Measurements from ENCODE around the gene PHRF1. TPM values are rescaled to one million over a fixed set of nuclear protein-coding genes. Genes with fewer than 3 reads are reported as not detected.

The PHRF1 gene
- total RNA-seq, 1 donor from 2014 or later, result 21.1 TPM

DNA sequence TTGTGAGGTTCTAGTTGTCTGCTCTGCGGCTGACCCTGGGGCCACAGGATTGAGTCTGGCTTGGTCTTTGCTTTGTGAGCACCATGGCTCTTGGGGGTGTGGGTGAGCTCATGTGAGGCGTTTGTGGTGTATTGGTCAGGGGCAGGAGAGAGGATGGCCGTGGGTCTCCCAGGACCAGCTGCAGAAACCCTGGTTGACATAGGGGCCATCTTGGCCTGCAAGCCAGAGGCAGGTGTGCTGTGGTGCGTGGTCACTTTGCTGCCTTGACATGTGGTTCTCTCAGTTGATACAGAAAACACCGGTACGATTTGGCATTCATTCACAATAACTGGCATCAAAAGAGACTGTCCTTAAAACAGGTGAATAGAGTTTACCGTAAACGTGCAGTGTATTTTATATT, 11.3 kb downstream of the PHRF1 start:
- Histone ChIP-seq H3K27me3 (ENCODE audit: control insufficient read depth, insufficient read depth, low read length) (no peaks in the 10 kb centered on the region), H3K36me3 (ENCODE audit: control insufficient read depth, insufficient read depth, low read length) (peaks cover 34% of the 10 kb centered on the region), H3K4me3 (ENCODE audit: low read depth, low read length) (no peak overlapping the region)
- TF ChIP-seq, protein P1, sequence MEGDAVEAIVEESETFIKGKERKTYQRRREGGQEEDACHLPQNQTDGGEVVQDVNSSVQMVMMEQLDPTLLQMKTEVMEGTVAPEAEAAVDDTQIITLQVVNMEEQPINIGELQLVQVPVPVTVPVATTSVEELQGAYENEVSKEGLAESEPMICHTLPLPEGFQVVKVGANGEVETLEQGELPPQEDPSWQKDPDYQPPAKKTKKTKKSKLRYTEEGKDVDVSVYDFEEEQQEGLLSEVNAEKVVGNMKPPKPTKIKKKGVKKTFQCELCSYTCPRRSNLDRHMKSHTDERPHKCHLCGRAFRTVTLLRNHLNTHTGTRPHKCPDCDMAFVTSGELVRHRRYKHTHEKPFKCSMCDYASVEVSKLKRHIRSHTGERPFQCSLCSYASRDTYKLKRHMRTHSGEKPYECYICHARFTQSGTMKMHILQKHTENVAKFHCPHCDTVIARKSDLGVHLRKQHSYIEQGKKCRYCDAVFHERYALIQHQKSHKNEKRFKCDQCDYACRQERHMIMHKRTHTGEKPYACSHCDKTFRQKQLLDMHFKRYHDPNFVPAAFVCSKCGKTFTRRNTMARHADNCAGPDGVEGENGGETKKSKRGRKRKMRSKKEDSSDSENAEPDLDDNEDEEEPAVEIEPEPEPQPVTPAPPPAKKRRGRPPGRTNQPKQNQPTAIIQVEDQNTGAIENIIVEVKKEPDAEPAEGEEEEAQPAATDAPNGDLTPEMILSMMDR (IDR thresholded peaks at IDR 0.05; ENCODE audit: insufficient read depth, low read length, severe bottlenecking), result no peak
- FAIRE-seq (no peak), DNase-seq (ENCODE audit: low read depth) (no peak)

GRCh38 chr11:587978-588380, 11.7 kb downstream of the PHRF1 start:
- Histone ChIP-seq H3K27me3 (ENCODE audit: control insufficient read depth, insufficient read depth, low read length) (no peaks in the 10 kb centered on the region), H3K36me3 (ENCODE audit: control insufficient read depth, insufficient read depth, low read length) (peaks cover 38% of the 10 kb centered on the region), H3K4me3 (ENCODE audit: low read depth, low read length) (no peak overlapping the region)
- FAIRE-seq (no peak), DNase-seq (ENCODE audit: low read depth) (no peak)
- TF ChIP-seq, protein P1 (IDR thresholded peaks at IDR 0.05; ENCODE audit: insufficient read depth, low read length, severe bottlenecking), result no peak

DNA sequence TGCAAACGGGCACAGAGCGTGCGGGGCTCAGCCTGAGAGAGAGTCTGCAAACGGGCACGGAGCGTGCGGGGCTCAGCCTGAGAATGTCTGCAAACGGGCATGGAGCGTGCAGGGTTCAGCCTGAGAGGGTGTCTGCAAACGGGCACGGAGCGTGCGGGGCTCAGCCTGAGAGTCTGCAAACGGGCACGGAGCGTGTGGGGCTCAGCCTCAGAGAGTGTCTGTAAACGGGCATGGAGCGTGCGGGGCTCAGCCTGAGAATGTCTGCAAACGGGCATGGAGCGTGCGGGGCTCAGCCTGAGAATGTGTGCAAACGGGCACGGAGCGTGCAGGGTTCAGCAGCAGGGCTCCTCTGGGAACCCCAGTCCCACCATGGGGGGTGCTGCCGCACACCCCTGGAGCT, 13.5 kb downstream of the PHRF1 start:
- H3K4me3 ChIP-seq (ENCODE audit: low read depth, low read length), result no peak overlapping the region
- no peaks in the 10 kb centered on the region for H3K27me3 ChIP-seq (ENCODE audit: control insufficient read depth, insufficient read depth, low read length)
- no peak for FAIRE-seq
- peaks cover 44% of the 10 kb centered on the region for H3K36me3 ChIP-seq (ENCODE audit: control insufficient read depth, insufficient read depth, low read length)
- DNase-seq (ENCODE audit: low read depth), result no peak
- TF ChIP-seq, protein P1 (IDR thresholded peaks at IDR 0.05; ENCODE audit: insufficient read depth, low read length, severe bottlenecking), result no peak

DNA sequence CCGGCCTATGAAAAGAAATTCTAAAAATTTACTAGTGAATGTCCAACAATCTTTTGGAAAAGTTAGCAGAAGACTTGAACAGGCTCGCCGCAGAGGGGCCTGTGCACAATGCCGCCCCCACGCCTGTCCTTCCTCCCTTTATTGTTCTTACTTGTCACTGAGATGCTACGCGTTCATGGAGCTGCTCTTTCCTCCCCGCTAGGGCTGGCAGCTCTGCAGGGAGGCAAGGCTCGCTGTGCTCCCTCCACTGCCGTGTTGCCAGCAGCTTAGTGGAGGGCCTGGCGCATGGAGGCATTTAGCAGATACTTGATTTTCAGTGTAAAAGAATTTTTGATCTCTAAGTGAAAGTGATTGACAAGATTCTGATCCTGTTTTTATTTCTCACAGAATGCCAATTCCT, 14.7 kb downstream of the PHRF1 start:
- no peak for DNase-seq (ENCODE audit: low read depth)
- TF ChIP-seq, protein P1 (IDR thresholded peaks at IDR 0.05; ENCODE audit: insufficient read depth, low read length, severe bottlenecking), result no peak
- FAIRE-seq, result no peak
- Histone ChIP-seq H3K27me3 (ENCODE audit: control insufficient read depth, insufficient read depth, low read length) (no peaks in the 10 kb centered on the region), H3K36me3 (ENCODE audit: control insufficient read depth, insufficient read depth, low read length) (peaks cover 50% of the 10 kb centered on the region), H3K4me3 (ENCODE audit: low read depth, low read length) (no peak overlapping the region)

DNA sequence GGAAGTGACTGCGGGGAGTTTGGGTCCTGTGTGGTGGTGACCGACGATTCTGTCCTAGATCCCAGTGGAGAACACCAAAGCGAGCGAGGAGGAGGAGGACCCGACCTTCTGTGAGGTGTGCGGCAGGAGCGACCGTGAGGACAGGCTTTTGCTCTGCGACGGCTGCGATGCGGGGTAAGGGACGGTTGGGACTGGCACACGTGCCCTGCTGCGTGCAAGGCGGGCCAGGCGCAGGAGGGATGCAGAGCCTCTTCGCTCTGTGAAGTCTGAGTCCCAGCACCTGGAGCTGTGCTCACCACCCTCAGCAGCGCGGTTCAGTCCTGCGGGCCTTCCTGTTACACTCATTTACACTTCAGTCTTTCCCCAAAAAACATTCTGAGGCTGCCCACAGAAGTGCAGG, 16.2 kb downstream of the PHRF1 start:
- TF ChIP-seq, protein P1 (IDR thresholded peaks at IDR 0.05; ENCODE audit: insufficient read depth, low read length, severe bottlenecking), result no peak
- H3K27me3 ChIP-seq (ENCODE audit: control insufficient read depth, insufficient read depth, low read length), result no peaks in the 10 kb centered on the region
- FAIRE-seq (no peak), DNase-seq (ENCODE audit: low read depth) (no peak)
- peaks cover 46% of the 10 kb centered on the region for H3K36me3 ChIP-seq (ENCODE audit: control insufficient read depth, insufficient read depth, low read length)
- H3K4me3 ChIP-seq (ENCODE audit: low read depth, low read length), result no peak overlapping the region

DNA sequence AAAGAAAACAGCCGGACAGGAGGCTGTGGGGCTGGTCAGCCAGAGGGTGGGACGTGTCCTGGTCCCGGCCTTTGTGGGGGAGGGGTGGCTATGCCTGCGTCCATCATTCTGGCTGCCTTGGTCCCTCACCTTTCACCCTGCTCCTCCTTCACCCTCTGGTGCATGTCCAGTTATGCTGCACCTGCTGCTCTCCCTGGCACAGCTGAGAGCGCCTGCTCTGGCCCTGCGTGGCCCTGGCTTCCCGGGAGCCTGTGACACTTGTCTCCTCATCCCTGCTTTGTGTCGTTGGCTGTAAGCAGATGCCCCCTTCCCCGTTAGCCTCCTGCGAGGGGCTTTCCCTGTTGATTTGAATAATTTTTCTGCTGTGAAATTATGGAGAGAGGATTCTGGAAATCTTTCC, 16.6 kb downstream of the PHRF1 start:
- DNase-seq (ENCODE audit: low read depth) (no peak), FAIRE-seq (no peak)
- H3K4me3 ChIP-seq (ENCODE audit: low read depth, low read length), result no peak overlapping the region
- no peaks in the 10 kb centered on the region for H3K27me3 ChIP-seq (ENCODE audit: control insufficient read depth, insufficient read depth, low read length)
- H3K36me3 ChIP-seq (ENCODE audit: control insufficient read depth, insufficient read depth, low read length), result peaks cover 46% of the 10 kb centered on the region
- TF ChIP-seq, protein P1 (IDR thresholded peaks at IDR 0.05; ENCODE audit: insufficient read depth, low read length, severe bottlenecking), result no peak
